Inflammatory macrophage (primary cell): ENCODE results near the gene CFAP161.
A peak's percentile ranks its signal among the peaks of the same experiment; 100 is the strongest.

Experiments used
- DNase-seq, 2 donors: peaks; one replicate each; pipeline ENCODE4 v3.0.0-alpha.2; 2020 to 2022

The CFAP161 gene

DNA sequence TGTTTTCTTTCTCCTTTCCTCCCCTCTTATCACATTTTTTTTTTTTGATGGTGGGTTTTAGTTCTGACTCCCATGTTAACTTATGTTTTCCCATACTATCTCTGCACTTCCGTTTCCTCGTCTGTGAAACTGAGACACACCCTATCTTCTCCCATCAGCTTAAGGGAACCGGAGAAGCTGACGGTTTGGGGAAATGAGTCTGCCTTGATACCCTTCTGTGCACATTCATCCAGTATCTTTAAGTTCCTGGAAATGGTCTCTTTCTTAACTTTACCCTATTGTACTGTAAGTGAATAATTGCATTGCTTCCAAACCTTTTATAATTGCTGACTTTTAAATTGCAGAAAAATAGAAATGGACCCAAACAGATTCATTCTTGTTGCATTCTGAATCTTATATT, 26.2 kb upstream of the CFAP161 start:
- DNase-seq: peak; percentile 23 to 70

DNA sequence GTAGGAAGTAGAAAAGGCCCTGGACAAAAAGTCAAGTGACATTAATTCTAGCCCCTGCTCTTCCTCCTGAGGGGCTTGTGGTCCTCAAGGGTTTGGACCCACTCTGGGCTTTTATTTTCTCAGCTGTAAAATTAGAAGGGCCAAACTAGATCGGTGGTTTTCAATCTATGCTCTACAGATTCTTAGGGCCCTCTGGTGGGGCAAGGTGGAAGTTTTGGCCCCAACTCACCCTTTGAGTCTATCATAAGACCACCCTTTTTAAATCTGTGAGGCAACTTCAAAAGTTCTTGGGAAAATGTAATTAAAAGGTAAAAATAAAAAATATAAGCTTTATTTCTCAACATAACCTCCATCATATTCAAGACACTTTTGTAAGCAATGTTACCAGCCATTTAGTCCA, 25.6 kb upstream of the CFAP161 start:
- DNase-seq: peak in 1 of 2 donors; percentile 7

DNA sequence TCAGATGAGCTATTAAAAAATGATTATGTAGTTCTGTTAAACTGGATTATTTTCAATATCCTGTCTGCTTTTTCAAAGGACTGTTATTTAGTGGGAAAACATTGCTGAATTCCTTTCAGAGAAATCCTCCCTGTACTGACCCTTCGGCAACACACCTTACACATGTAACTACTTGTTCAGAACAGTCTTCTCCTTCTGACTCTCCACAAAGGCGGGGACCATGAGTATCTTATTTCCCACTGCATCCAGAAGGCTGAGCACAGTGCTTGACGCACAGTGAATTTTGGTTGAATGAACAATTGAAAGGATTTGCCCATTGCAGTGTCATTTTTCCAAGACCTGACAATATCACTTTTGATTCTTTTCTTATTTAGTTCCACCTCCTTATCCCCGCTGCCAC, 23.1 kb upstream of the CFAP161 start:
- DNase-seq: no peak

DNA sequence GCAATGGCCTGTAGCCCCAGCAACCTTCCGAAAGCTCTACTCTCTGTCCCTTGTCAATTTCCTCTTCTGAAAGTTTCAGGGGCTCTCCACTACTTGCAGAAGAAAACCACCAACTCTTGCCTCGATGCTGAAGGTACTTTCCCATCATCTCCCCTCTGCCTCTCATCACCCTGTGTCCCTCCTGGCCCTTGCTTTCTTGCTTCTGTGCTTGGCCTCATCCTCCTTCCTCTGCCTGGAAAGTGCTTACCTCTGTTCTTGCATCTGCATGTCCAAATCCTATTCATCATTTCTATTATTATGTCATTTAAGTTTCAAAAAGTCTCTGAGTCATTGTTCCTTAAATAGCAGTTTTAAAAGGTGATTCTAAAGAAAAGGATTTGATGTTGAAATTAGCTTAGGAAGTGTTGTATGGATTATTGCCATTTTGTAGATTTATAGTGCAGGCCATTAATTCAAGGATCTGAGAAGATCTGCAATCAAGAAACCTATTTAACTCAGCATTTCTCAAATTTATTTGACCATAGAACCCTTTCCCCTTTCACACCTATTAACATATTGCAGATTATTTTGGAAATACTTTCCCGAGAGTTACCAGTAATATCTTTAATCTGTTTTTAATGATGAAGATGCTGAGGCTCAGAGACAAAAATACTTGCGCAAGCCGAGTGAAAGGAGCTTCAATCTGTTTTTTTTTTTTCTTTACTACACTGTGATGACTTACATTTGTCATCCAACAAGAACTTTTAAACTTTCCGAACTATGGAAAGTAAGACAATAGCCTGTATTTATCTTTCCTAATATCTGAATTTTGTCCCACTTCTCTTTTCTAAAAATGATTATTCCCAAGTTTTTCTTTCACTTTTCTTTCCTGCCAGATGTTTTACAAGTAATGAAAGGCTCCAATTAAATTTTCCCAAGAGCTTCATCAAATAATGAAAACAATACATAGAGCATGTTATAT, 22.3 kb upstream of the CFAP161 start:
- peak in 1 of 2 donors; percentile 14 for DNase-seq

DNA sequence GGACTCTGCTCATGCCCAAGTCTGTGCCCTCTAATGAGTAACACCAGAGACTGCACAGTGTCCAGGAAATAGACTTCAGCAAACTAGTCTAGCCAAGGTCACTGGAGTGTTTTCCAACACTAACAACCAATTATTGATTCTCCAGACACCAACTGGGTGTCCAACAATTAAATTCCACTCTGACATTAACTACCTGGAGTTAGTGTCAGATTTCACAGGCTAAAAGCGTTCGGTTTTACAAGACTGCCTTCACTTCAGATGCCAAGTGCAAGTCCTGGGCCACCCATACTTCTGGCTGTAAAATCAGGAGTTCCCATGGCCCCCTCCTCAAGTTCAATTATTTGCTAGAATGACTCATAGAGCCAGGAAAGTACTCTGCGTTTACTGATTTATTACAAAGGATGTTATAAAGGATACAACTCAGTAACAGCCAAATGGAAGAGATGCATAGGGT, 20.8 kb upstream of the CFAP161 start:
- DNase-seq: no peak

DNA sequence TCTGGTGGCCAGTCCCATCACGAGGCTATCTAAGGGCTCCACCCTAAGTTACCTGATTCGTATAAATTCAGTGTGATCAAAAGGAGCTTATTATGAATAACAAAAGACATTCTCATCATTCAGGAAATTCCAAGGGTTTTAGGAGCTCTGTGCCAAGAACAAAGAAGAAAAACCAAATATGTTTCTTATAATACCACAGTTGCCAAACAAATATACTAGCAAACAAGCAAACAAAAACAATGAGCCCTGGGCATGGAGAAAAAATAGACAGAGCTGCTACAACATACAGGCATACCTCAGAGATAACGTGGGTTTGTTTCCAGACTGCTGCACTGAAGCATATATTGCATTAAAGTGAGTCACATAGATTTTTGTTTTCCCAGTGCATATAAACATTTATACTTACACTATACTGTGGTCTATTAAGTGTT, 20.2 kb upstream of the CFAP161 start:
- DNase-seq: no peak

DNA sequence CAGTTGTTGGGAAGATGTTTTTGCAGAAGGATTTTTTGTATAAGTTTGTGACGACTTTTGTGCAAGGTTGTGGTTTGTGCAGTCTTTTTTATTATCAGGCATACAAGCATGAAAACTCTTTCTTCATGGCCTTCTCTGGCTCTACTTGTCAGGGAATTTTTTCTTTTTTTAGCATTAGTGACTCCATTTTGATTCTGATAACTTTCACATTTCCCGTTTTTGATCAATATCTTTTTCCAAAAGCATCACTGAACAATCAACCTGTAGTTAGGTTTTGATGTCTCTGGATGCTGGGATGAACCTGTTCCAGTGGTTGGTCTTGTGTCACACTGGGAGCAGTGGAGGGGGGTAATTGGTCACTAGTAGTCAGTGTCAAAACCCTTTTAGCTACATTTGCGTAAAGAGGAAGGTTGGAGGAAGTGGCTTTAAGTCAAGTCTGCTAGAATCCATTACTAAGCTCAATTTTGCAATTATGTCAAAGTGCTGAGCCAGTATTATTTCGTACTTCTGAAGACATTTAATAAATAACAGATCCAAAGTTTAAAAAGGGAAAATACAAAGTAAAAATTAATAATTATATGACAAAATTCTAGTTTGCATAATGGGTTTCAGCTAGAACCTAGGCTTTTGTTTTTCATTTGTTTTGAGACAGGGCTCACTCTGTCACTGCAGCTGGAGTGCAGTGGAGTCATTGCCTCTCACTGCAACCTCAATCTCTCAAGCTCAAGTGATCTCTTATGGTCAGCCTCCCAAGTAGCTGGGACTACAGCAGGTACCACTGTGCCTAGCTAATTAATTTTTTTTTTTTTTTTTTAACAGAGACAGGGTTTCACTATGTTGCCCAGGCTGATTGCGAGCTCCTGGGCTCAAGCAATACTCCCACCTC, 18.8 kb upstream of the CFAP161 start:
- peak; percentile 65 to 83 for DNase-seq

DNA sequence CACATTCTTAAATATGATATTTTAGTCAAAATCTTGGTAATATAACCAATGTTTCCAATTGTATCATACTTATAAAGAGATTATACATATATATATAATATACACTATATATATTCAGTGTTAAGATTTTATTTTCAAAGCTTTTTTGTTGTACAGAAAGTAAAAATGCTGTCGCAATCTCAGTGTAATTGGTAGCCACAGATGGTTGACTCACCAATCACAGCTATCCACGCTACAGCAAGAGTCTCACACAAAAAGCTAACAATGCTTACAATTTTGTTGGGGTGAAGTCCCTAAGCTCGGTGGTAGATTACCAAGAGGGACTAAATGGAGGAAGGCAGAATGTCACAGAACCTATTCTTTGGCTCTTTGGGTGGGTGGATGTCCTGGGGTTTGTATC, 16.9 kb upstream of the CFAP161 start:
- peak in 1 of 2 donors; percentile 7 for DNase-seq

DNA sequence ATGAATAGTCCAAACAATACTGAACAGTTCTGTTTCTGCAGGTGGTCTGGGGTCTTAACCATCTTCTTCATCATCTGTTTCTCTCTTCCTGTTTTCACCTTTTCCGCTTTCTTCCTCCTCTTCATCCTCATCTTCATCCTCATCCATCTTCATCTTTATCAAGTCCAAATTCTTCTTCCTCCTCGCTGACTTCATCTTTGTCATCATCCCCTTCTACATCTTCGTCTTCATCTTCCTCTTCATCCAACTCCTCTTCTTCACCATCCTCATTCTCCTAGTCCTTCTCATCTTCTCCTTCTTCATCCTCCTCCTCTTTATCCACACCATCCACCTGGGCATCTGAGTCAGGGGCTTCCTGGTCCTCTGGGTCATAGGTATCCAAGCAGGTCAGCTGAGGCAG, 16.5 kb upstream of the CFAP161 start:
- DNase-seq: no peak

DNA sequence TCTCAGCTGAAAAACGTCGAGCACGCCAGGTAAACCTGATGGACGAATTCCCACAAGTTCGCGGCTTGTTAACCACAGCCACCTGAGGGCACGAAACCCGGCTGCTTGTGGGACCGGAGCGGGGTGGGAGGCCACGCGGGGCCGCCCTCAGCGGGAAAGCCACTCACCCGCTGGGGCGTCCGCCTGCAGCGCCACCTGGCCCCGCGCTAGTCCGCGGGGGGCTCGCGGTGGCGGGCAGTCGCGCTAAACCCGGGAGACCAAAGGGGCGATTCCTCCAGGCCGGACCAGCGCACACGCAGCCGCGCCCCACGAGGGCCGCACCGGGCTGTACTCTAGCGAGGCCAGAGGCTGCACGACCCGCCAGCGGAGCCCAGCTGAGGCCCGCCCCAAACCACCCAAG, 15.7 kb upstream of the CFAP161 start:
- DNase-seq: no peak

DNA sequence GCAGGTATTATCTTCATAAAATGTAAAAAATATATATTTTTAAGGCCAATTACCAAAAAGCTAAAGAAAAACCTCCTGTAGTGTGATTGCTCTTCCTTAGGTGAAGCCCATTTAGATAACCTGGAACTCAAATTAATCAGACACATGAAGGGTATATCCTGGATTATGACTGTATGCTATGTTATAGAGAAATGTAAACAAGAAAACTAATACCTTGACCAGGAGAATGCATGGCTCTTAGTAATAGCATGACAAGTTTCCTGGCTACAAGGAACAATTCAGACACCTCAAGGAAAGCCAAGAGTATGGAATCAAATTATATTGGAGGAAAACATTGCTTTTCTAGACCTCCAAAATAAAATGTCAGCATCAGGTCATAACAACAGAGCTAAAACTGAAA, 14.0 kb upstream of the CFAP161 start:
- no peak for DNase-seq

DNA sequence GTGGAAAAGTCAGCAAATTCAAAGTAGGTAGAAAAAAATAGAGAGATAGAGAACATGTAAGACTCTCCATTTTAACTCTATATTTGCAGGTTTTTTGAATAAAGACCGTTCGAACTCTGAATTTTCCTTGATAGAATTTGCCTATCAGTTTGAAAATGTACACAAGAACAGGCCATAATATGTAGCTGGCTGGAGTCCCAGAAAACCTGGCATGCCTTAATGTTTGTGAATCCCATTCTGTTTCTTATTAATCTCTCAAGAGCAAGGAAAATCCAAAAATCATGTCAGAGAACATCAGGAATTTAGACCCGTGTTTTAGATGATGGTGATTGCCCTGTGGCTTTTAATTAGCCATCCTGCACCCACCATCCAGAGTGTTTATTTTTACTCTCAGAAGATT, 7.2 kb upstream of the CFAP161 start:
- no peak for DNase-seq

DNA sequence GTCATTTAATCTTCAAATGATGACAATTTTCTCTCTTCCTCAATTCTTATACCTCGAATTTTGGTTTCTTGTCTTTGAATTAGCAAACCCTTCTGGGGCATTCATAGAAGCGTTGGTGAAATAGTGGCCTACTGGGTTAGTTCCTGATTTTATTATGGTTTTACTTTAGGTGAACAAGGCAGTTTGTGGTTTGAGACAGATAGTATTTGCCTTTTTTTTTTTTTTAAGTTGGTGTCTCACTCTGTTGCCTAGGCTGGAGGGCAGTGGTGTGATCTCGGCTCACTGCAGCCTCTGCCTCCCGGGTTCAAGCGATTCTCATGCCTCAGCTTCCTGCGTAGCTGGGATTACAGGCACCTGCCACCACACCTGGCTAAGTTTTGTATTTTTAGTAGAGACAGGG, 7.4 kb downstream of the CFAP161 start:
- DNase-seq: peak; percentile 17 to 73

DNA sequence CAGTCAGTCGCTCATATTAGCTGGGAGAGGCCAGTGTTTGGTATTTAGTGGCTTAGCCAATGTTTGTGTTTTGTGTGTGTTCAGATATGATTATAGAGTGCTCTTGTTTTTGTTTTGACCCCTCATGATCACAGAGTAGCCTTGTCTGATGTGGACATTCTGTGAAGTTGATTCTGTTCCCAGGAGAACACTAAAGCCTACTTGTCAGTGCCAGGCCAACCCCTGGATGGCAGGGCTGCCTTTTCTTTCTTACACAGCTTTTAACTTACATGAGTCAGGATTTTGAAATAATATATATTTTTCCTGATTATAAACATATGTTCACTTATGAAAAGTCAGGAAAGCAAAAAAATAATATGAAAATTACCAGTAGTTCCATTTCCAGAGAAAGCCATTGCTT, 11.9 kb downstream of the CFAP161 start:
- DNase-seq: no peak

DNA sequence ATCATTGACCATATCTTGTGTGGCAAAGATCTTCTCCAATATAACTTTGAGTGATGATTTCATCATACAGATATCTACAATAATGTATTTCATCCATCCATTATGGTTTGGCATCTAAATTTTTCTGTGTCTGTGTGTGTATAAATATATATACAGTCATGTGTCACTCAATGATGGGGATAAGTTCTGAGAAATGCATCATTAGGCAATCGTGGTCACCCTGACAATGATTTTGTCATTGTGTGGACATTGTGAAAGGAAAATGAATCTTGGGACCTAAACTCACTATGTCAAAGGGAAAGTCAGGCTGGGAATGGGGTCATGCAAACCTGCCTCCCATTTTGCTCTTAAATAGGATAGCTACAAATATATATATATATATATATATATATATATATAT, 12.4 kb downstream of the CFAP161 start:
- peak; percentile 66 to 90 for DNase-seq

DNA sequence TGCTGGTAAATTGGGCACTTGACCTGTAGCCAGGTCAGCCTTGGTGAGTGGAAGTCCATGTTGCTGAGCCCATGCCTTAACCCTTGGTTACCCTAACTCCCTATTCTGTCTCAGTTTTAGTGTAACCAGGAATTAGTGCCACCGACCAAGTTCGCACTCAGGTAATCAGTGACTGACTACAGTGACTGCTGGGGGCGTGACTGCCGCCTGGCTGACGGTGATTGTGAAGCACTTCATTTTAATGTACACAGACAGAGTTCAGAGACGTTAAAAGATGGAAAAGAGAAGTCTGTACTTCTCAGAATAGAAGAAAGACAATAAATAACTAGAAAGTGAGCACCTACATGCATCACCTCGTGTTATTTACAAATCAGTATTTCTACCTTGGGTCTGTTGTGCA, 17.3 kb downstream of the CFAP161 start:
- DNase-seq: no peak

DNA sequence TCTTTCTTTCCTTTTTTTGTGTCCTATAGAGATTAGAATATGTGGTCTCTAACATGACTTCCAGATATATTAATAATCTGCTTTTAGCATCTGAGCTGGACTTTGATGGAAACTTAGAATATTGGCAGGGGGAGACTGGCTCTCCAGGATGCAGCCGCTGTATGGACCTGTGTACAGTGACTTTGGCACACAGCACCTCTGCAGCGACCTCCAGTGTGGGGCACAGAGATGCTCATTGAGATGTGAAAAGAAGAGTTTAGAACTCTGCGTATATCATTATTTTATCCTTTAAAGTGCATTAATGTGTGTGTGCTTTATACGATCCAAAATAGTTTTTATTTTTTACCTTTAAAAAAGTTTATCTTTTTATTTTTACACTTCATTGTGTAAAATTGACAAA, 18.3 kb downstream of the CFAP161 start:
- DNase-seq: no peak

DNA sequence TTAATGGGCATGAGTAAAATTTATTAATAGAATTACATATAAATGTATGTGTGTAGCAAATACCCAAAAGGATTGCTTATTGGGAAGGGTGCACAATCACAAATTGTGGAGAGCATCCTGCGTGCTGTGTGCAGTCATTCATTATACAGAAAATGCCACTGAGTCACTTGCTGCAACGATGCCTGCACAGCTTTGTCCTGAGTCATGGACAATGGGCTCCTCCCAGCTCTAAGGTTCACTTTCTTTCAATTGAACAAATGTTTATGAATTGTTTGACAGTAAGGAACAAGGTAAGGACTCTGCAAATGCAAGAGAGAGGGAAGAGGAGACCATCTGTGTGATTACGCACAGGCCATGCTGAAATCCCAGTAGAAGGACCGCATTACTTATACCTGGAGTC, 18.7 kb downstream of the CFAP161 start:
- no peak for DNase-seq

DNA sequence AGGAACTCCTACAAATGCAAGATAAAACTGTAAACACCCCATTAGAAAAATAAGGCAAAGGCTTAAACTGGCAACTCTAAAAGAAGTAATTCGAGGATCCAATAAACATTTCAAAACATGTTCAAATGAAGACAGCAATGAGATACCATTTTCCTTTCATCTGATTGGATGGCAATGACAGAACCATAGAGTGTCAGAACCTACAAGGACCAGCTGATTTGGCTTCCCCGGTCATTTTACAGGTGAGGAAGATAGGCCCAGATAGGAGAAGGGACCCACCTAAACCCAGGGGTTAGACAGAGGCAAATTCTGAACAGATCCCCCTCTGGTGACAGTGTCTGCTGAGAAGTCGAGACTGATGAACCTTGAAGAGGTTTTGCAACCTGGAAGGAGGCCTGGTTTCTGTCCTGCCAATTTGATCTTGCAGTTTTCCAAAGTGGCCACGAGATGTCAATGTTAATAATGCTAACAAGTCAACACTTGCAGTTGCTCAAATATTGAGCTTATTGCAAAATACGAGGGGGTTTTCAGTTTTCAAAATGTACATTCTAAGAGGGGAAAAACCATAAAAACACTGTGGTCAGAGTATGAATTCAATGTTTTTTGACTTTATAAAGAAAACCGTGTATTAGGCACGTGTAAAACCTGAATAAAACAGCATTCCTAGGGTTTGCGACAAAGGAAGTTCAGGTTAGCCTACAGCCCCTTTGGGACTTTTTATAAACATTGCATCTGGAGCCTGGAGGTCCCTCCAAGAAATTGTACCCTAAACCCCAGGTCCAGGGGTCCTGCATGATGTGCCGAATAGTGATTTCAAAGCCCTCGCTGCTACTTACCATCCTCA, 21.5 kb downstream of the CFAP161 start:
- DNase-seq: peak; percentile 59 to 71

DNA sequence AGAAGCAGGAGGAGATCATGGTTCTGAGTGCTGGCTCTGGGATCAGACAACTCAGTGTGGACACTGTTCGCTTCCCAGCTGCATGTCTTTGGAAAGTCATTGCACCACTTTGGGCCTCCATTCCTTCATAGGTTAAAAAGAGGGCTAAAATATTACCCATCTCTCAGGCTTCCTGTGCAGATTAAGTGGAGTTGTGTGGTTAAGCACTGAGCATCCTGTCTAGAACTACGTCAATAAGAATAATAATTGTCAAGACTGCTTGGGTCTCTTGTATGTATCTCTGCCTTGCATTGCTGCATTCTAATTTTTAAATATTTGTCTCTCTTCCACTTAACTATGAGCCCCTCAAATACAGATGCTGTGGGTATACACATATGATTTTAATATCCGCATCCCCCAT, 22.3 kb downstream of the CFAP161 start:
- no peak for DNase-seq

DNA sequence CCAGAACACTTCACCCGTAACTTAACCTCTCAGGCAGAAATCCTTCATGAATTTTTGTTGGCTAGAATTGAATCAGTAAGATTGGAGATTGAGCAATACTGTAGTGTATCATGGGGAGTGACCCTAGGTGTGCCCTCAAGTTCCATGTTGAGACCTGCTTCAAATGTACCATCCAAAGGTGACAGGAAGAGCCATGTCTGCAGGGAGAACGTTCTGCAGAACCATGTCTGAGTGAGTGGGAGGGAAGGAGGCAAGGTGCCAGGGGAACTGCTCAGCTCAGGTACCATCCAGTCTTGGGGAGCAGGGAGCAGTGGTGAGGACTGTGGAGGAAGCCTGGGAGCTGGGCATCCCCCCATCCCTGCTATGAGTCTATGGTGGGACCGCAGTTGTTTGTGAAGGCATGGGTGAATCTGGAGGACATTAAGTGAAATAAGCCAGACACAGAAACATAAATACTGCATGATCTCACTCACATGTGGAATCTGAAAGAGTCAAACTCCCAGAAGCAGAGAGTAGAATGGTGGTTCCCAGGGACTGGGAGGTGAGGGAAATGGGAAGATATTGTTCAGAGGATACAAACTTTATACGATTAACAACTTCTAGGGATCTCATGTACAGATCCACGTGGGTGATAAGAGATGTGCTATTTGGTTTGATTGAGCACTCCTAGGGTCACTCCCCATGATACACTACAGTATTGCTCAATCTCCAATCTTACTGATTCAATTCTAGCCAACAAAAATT, 23.3 kb downstream of the CFAP161 start:
- no peak for DNase-seq

DNA sequence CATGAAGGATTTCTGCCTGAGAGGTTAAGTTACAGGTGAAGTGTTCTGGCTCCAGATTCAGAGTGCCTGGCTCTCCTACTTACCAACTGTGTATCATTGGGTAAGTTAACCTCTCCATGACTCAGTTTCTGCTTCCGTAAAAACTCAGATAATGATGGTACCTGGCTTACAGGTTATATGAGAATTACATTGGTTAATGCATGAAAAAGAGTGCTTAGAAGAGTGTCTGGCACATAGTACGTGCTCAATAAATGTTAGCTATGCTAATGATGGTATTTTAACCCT, 23.8 kb downstream of the CFAP161 start:
- DNase-seq: no peak
